RKO (cell line): ENCODE measurements around the gene NECAB2.

Experiments used
- DNase-seq: peaks from one replicate; pipeline ENCODE4 v3.0.0-alpha.2; 2016; ENCODE audit warnings: low spot score

Gene NECAB2

DNA sequence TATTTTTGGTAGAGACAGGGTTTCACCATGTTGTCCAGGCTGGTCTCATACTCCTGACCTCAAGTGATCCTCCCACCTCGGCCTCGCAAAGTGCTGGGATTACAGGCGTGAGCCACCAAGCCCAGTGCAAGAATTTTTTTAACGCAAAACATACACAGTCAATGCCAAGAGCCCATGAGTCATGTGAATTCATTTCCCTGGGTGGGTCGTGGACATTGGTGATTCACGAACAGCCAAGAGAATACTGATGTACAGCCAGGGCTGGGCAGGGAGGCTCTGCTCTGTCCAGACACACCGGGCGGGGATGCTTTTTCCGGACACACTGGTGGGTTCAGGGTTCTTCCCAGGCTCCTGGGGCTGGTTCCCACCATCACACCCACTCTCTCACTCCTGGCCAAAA is 56.8 kb downstream of the NECAB2 start:
- DNase-seq = no peak

- no peak for DNase-seq
Observed at GRCh38 chr16:84026606-84027005, 58.6 kb downstream of the NECAB2 start.

GRCh38 chr16:84027625-84028024 is 59.6 kb downstream of the NECAB2 start:
- DNase-seq = no peak

- DNase-seq = no peak
Observed at GRCh38 chr16:84029297-84030047, 61.4 kb downstream of the NECAB2 start.

GRCh38 chr16:84031556-84031955 is 63.5 kb downstream of the NECAB2 start:
- DNase-seq = no peak

DNA sequence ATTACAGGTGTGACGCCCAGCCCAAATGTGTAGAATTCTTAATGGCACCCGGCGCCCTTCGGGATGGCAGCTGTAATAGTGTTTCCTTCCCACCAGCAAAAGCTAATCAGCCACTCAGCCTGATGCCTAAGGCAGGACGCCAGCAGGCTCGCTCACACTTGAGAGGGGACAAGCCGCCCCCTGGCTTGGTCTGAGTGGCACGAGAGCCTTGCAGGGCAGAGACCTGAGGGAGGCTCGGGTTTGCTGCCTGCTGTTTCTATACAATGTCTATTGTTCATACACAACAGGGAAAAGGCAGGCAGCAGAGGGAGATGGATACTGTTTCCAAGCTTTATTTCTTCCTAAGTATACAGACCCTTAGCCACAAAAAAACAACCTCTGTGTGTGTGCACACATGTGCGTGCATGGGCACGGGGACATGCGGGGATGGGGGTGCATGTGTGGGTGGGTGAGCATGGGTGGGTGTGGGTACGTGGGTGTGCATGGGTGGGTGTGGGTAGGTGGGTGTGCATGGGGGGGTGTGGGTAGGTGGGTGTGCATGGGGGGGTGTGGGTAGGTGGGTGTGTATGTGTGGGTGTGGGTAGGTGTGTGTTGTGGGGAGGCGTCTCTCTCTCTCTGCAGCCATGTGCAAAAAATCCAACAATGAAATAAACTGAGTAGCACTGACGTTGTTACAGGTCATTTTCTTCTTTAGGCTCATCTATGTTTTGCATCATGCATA is 64.6 kb downstream of the NECAB2 start:
- no peak for DNase-seq

DNA sequence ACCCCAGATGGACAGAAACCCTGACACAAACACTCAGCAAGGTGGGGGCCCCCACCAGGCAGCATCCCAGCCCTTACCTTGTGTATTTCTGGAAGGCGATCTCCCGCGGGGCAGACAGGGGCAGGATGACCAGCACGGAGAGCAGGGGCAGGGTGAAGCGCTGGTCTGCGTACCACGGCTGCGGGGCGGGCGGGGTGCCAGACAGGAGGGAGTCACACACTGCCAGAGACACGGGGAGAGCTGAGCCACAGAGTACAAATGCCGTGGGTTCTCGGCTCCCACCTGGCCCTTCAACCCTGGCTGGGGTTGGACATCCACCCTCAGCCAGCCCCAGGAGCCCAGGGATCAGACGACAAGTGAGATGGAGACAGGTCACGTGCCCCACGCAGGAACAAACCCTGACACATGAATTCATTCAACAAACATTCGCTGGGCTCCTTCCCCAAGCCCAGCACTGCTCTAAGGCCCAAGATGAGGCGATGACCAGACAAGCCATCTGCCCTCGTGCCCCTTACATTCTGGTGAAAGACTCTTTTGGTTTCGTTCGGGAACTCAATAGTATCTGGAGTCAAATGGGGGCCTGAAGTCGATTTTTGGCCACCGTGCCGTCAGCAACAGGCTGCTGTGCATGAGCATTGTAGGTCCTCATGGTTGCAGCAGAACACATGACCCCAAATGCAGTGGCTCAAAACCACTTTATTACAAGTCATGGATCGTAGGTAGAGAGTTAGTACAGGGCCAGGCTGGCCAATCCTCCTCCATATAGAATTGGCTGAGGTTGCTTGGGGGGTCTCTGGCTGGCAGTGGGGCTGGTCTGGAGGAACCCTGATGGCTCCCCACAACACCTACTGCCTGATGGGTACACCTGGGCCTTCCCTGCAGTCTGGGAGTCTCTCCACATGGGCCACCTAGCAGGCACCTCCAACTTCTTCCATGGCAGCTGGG is 65.5 kb downstream of the NECAB2 start:
- DNase-seq = no peak

DNA sequence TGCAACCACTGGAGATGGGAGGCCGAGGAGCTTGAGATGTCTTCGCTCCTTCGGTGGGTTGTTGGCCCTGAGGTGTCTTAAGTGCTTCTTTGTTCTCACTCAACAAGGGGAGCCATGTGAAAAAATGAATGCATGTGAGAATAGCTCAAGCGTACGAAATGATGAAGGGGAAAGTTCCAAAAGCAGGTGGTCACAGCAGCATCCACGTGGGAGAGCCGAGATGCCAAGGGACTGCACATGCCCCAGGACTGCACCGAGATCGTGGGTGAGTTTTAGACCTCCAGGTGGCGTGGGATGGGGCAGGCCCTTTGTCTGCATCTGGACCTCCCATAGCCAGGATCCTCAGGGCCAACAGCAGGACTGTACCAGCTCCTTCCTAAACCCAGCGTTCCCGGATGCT is 66.5 kb downstream of the NECAB2 start:
- DNase-seq = no peak

DNA sequence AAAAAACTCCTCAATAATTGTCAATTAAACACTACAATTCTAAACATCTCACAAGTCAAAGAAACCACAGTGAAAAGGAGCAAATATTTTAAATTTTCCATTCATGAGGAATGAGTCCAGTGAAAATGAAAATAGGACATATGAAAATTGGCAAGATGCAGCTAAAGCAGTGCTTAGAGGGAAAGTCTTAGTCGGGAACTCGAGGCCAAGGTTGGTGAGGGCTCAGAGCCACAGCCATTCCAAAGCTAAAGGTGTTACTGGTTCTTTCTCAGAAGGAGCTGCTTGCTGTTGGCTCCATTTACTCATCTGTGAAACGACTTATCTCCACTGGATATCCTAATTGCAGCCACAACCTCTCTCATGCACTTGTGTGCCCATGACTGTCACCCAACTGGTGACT is 68.1 kb downstream of the NECAB2 start:
- DNase-seq = no peak

DNA sequence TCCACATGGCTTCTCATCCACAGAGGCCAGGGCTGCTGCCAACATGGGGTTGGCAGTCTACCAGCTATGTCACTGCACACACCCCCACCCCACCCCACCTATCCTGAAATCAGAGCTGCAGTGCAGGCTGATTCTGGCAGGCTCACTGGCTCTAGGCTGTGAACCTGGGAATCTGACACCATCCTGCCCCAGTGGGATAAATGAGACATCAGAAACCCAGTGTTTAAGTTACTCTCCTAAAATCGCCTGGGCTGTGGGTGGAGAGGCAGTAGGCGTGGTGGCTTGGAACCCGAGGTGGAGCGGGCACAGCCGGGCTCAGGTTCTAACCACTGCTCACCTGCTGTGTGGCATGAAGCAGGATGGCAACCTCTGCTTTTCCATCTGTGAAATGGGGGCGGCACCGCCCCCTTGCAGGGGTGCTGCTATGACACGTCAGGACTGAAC is 69.0 kb downstream of the NECAB2 start:
- no peak for DNase-seq

DNA sequence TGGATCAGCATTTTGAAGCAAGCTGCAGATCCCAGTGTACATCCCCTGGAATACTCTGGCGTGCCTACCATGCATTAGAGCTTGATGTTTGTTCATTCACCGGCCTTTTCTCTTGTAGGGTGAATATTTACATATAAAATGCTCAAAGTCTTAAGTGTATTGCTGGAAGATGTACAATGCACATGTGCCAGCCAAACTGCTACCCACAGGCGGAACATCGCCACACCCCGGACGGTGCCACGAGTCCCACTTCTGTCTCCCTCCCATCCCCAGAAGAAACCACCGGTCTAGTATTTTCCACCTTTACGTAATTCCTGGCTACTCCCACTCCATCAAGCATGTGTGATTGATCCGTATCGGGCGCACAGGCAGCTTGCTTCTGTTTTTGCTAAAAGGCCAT is 70.4 kb downstream of the NECAB2 start:
- no peak for DNase-seq

GRCh38 chr16:84039696-84040095 is 71.7 kb downstream of the NECAB2 start:
- DNase-seq = no peak

GRCh38 chr16:84040226-84040822 is 72.3 kb downstream of the NECAB2 start:
- DNase-seq = no peak

- DNase-seq = no peak
Observed at GRCh38 chr16:84040823-84041820, 73.1 kb downstream of the NECAB2 start.

GRCh38 chr16:84041881-84042280 is 73.8 kb downstream of the NECAB2 start:
- no peak for DNase-seq

DNA sequence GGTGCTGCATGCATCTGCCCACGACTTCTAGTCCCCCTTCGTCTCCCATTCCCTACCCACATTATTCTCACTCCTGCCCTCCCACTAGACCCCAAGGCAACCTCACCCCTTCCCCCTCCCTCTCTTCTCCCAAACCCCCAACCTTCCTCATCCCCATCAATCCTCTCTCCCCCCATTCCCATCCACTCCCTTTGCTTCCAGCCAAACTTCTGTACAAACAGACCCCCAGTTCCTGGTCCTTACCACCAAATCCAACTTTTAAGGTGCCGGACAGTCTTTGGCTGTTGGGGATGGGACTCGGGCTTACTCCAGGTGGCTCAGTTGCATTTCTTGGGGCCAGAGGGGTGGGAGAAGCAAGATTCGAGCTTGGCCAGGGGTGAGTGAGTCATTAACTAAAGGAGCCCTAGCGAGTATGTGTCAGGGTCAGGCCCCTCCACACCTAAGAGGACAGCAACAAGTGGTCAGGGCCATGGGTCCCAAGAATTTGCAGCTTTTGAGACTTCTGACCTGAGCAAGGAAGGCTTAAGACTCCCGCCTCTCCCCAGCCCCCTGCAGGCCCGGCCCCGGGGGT is 74.3 kb downstream of the NECAB2 start, which contains the start of gene SLC38A8:
Gene SLC38A8, minus strand, starts transcription at position 488 of the 571 bp plus-strand sequence. CDS start 638 bp downstream, outside the sequence.
- DNase-seq = no peak

DNA sequence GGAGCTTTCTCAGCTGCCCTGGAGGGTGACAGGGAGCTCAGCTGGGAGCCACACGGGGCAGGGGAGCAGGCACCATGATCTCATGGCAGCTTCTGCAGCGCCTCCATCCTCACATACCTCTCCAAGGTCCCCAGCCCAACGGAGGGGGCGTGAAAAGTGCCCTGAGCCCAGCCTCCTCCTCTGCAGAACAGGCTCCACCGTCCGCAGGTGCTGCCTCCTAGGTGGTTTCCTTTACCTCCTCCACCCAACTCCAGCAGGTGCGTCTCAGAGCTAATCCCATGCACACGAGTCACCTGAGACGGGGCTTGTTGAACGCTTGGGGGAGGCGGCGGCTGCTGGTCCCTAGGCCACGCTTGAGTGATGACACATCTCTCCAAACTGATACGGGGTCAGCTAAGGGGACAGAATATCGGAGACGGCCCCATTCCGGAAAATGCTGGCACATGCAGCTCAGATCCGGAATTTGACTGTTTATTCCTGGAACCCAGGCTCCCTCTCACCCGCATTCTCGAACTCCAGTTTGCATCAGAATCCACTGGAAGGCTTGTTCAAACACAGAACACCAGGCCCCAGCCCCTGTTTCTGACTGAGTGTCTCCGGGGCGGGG is 74.9 kb downstream of the NECAB2 start:
- no peak for DNase-seq

GRCh38 chr16:84043486-84044117 is 75.6 kb downstream of the NECAB2 start:
- no peak for DNase-seq

- peak; percentile 55 for DNase-seq
Observed at GRCh38 chr16:84044118-84044488, 76.1 kb downstream of the NECAB2 start.
